HUES64 (cell line): ENCODE results near the gene HYOU1.
"Not testable (repeated sequence)": the region's sequence is repeated elsewhere in the genome, so short reads cannot be mapped to it uniquely, and the experiment has no call there.

Experiments
- H3K27ac ChIP-seq: 2 replicates; pipeline ENCODE4 v1.7.0; 2013; ENCODE audit warnings: low read depth, low read length, inconsistent platforms
- H3K27me3 ChIP-seq: 2 replicates; pipeline ENCODE4 v1.6.1; 2013; ENCODE audit warnings: mild to moderate bottlenecking, low read length; ENCODE audit not compliant: insufficient read depth
- H3K36me3 ChIP-seq: 2 replicates; pipeline ENCODE4 v1.6.1; 2013; ENCODE audit warnings: mild to moderate bottlenecking, low read length; ENCODE audit not compliant: insufficient read depth
- H3K4me1 ChIP-seq: 2 replicates; pipeline ENCODE4 v1.6.1; 2013; ENCODE audit warnings: mild to moderate bottlenecking, low read length, moderate library complexity; ENCODE audit not compliant: insufficient read depth
- H3K4me3 ChIP-seq: 2 replicates; pipeline ENCODE4 v1.5.1; 2013; ENCODE audit warnings: mild to moderate bottlenecking, low read length, moderate library complexity
- H3K9ac ChIP-seq: 2 replicates; pipeline ENCODE4 v1.6.1; 2013; ENCODE audit warnings: mild to moderate bottlenecking, low read depth, low read length
- H3K9me3 ChIP-seq: 2 replicates; pipeline ENCODE4 v1.6.1; 2013; ENCODE audit warnings: low read depth, low read length; ENCODE audit not compliant: insufficient read depth
- WGBS: fragments of 150-250, 120-280 bp; methylation state at CpG from one replicate; pipeline ENCODE4 v1.1.7; 2013; ENCODE audit warnings: missing lambda C conversion rate; 5-methylcytosine and 5-hydroxymethylcytosine counted together

HYOU1 gene

GRCh38 chr11:119039471-119039870, 17.5 kb downstream of the HYOU1 start:
- 65% methylated on average over 6 of the region's 11 CpGs for WGBS
- not testable (repeated sequence) for H3K27ac ChIP-seq

DNA sequence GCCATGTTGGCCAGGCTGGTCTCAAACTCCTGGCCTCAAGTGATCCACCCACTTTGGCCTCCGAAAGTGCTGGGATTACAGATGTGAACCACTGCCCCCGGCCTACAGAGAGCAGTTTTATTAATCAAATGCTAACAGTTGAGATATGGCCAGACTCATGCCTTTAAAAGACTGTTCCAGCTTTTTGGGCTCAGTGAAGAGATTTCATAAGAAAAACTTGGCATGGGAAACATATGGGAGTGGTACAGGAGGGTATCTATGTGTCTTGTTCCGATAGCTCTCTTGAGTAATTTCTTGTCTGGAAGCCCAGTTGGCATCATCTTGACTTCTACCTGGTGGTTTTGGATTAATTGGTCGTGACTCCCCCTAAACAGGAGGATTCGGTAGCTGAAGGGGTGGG, 18.1 kb downstream of the HYOU1 start:
- WGBS, result 94% methylated on average over 5 of the region's 5 CpGs
- Histone ChIP-seq H3K4me3 (no peak overlapping the region), H3K27me3 (no peaks in the 10 kb centered on the region), H3K27ac (no peak overlapping the region), H3K9ac (no peak overlapping the region), H3K9me3 (no peaks in the 10 kb centered on the region), H3K36me3 (no peaks in the 10 kb centered on the region), H3K4me1 (peaks cover 4% of the 10 kb centered on the region)

More at GRCh38 chr11:119039471-119039870, 17.5 kb downstream of the HYOU1 start:
- H3K4me1 ChIP-seq, H3K27me3 ChIP-seq, H3K9me3 ChIP-seq, H3K36me3 ChIP-seq, H3K9ac ChIP-seq, H3K4me3 ChIP-seq: not testable (repeated sequence)

- no peak overlapping the region for H3K27ac ChIP-seq
- H3K9ac ChIP-seq, result no peak overlapping the region
- H3K27me3 ChIP-seq, result no peaks in the 10 kb centered on the region
- H3K4me3 ChIP-seq, result no peak overlapping the region
- WGBS, result 91% methylated on average over 3 of the region's 3 CpGs
- H3K9me3 ChIP-seq, result no peaks in the 10 kb centered on the region
- no peaks in the 10 kb centered on the region for H3K36me3 ChIP-seq
- peaks cover 2% of the 10 kb centered on the region for H3K4me1 ChIP-seq
Measured at GRCh38 chr11:119034813-119035212, 22.2 kb downstream of the HYOU1 start.

- H3K9ac ChIP-seq, H3K9me3 ChIP-seq, H3K27me3 ChIP-seq, H3K27ac ChIP-seq, H3K4me3 ChIP-seq, H3K36me3 ChIP-seq: not testable (repeated sequence)
- WGBS, result 89% methylated on average over 8 of the region's 10 CpGs
- H3K4me1 ChIP-seq, result peaks cover 12% of the 10 kb centered on the region
Measured at GRCh38 chr11:119033421-119033820, 23.6 kb downstream of the HYOU1 start.

DNA sequence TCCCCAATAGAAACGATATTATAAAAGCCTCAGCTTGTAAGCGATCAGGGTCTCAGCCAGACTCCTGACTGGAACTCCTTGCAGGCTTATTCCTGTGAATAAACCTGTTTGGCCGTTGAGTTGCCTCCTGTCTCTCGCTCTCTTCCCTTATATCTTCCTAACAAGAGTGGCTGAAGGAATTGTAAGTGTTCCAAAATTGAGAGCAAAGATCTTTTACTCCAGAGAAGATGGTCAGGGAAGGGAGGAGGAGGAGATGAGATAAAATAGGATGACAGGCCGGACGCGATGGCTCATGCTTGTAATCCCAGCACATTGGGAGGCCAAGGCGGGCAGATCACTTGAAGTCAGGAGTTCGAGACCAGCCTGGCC, 25.1 kb downstream of the HYOU1 start:
- WGBS, result 93% methylated on average over 8 of the region's 9 CpGs
- H3K4me3 ChIP-seq, result no peak overlapping the region
- H3K36me3 ChIP-seq, result peaks cover 21% of the 10 kb centered on the region
- no peaks in the 10 kb centered on the region for H3K9me3 ChIP-seq
- no peak overlapping the region for H3K9ac ChIP-seq
- H3K27ac ChIP-seq, result no peak overlapping the region
- no peaks in the 10 kb centered on the region for H3K27me3 ChIP-seq
- H3K4me1 ChIP-seq, result peaks cover 12% of the 10 kb centered on the region

GRCh38 chr11:119030329-119031047, 26.5 kb downstream of the HYOU1 start, which contains the start of gene SLC37A4:
SLC37A4 (minus strand) TSS chr11:119030877.
- H3K4me3 ChIP-seq, result peak within 1 kb of the TSS; percentile 87
- H3K27me3 ChIP-seq, result no peaks in the 10 kb centered on the region
- H3K4me1 ChIP-seq, result peaks cover 12% of the 10 kb centered on the region
- WGBS, result under 1% methylated on average over 67 of the region's 67 CpGs
- peak within 1 kb of the TSS; percentile 66 for H3K27ac ChIP-seq
- H3K9me3 ChIP-seq, result no peaks in the 10 kb centered on the region
- H3K9ac ChIP-seq, result peak within 1 kb of the TSS; percentile 86
- peaks cover 35% of the 10 kb centered on the region for H3K36me3 ChIP-seq

- H3K27ac ChIP-seq, result peak overlapping the region; percentile 66; the same call in 1 of the 2 replicates
- H3K36me3 ChIP-seq, result peaks cover 40% of the 10 kb centered on the region
- H3K27me3 ChIP-seq, result no peaks in the 10 kb centered on the region
- H3K9me3 ChIP-seq, result no peaks in the 10 kb centered on the region
- peaks cover 12% of the 10 kb centered on the region for H3K4me1 ChIP-seq
- H3K4me3 ChIP-seq, result peak overlapping the region; percentile 87
- WGBS, result 2% methylated on average over 13 of the region's 13 CpGs
- peak overlapping the region; percentile 86 for H3K9ac ChIP-seq
Measured at GRCh38 chr11:119030029-119030328, 27.0 kb downstream of the HYOU1 start.

- no peaks in the 10 kb centered on the region for H3K27me3 ChIP-seq
- no peaks in the 10 kb centered on the region for H3K9me3 ChIP-seq
- peak overlapping the region; percentile 86 for H3K9ac ChIP-seq
- peaks cover 45% of the 10 kb centered on the region for H3K36me3 ChIP-seq
- peaks cover 12% of the 10 kb centered on the region for H3K4me1 ChIP-seq
- H3K27ac ChIP-seq, result no peak overlapping the region
- H3K4me3 ChIP-seq, result peak overlapping the region; percentile 87
- 44% methylated on average over 10 of the region's 10 CpGs for WGBS
Measured at GRCh38 chr11:119029340-119030028, 27.5 kb downstream of the HYOU1 start.

DNA sequence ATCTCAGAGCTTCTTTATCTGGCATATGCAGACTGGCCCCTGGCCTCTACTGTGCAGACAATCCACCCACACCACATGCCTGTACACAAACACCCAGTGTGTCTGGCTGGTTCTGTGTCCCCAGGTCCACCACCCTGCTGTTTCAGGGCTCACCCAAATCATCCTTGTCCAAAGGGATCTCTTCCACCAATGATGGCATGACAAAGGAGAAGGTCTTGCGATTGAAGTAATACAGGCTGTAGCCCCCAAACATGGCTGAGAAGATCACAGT, 28.0 kb downstream of the HYOU1 start:
- Histone ChIP-seq H3K4me3 (peak overlapping the region; percentile 87), H3K36me3 (peaks cover 50% of the 10 kb centered on the region), H3K27ac (no peak overlapping the region), H3K9ac (peak overlapping the region; percentile 86; the same call in 1 of the 2 replicates), H3K27me3 (no peaks in the 10 kb centered on the region), H3K4me1 (peaks cover 12% of the 10 kb centered on the region), H3K9me3 (no peaks in the 10 kb centered on the region)
- WGBS, result 82% methylated on average over 1 of the region's 1 CpG

- WGBS, result 80% methylated on average over 9 of the region's 9 CpGs
- H3K4me1 ChIP-seq, result peaks cover 12% of the 10 kb centered on the region
- H3K4me3 ChIP-seq, result peak overlapping the region; percentile 87
- H3K27ac ChIP-seq, result no peak overlapping the region
- H3K9me3 ChIP-seq, result no peaks in the 10 kb centered on the region
- H3K27me3 ChIP-seq, result no peaks in the 10 kb centered on the region
- H3K36me3 ChIP-seq, result peaks cover 55% of the 10 kb centered on the region
- H3K9ac ChIP-seq, result 0 out of 2 replicates have a peak overlapping the region, but pooled peaks have one; percentile 86
Measured at GRCh38 chr11:119028346-119029068, 28.5 kb downstream of the HYOU1 start.

DNA sequence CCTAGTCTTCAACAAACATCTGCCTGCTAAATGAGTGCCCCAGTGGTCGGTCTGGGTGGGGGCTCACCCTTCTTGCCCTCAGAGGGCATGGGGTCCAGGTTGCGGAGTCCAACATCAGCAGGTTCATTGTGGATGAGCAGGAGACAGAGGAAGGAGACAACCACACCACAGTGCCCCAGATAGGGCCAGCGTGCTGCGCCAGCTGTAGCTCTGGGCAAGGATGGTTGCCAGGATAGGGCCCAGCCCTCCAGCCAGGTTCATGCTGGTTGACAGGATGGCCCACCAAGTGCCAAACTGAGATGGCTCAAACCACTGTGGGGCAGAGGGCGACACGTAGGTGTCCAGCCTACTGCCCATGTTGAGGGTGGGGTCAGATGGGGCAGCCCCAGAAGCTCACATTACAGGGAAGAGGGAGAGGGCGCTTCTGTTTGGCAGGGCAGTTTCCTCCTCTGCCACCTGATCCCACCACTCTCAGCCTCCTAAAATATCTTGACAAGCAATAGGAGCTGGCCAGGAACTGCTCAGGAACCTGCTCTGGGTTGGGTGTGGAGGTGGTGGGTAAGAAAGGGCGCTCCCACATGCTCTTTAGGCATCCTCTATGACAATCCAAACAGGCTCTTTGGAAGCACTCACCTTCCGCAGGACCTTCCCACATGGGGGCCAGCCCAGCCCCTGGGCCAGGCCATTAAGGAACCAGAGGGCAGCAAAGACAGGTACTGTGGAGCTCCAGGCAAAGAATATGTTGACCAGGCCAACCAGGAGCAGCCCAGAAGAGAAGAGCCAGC, 29.3 kb downstream of the HYOU1 start:
- peaks cover 63% of the 10 kb centered on the region for H3K36me3 ChIP-seq
- no peaks in the 10 kb centered on the region for H3K9me3 ChIP-seq
- no peak overlapping the region for H3K27ac ChIP-seq
- H3K4me1 ChIP-seq, result peaks cover 12% of the 10 kb centered on the region
- no peaks in the 10 kb centered on the region for H3K27me3 ChIP-seq
- no peak overlapping the region for H3K4me3 ChIP-seq
- H3K9ac ChIP-seq, result no peak overlapping the region
- WGBS, result 90% methylated on average over 8 of the region's 9 CpGs
